ENCODE measurements around the gene CFAP77.

The CFAP77 gene

DNA sequence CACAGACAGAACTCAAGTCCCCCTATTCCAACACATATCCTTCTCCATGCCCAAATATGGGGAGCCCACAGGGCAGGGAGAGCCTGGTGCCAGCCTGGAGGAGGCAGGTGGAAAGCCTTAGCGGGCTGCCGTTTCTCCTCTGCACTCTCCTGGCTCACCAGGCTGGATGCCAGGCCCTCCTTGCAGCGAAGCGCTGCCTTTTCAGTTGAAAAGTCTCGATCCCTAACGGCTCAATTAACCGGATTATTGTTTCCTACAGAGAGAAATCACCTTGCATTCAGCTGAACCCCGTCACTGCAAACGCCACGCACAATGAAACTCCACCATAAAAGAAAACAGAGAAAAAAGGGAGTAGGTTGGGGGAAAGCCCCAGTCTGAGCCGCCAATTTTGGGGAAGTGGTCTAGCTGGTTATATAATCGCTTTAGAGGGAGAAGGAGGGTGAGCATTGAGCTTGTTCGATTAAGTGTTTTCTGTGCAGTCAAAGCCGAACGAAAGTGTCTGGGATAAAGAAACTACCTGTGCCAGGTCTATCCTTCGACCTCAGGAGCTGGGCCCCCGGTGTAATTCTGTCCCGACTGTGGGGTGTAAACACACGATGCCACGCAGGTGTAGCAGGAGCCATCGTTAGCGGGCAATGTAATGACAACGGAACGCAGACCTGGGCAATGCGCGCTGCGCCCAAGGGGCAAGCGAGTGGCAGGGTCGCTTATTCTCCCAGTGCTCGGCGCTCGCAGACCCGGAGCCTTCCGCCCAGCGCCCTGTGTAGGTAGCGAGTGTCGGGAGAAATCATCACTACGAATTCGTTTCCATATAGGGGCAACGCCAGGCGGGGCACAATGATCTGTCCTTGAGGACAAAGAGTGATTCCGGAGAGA is 176.2 kb downstream of the CFAP77 start:
- no peak for DNase-seq

GRCh38 chr9:132586830-132587591 is 177.0 kb downstream of the CFAP77 start:
- no peak for DNase-seq

- DNase-seq = no peak
Observed at GRCh38 chr9:132587592-132587955, 177.6 kb downstream of the CFAP77 start.

GRCh38 chr9:132588098-132588497 is 178.1 kb downstream of the CFAP77 start:
- no peak for DNase-seq

GRCh38 chr9:132588501-132589147 is 178.6 kb downstream of the CFAP77 start:
- DNase-seq = no peak

- no peak for DNase-seq
Observed at GRCh38 chr9:132589148-132590036, 179.4 kb downstream of the CFAP77 start.

GRCh38 chr9:132590037-132590317 is 180.0 kb downstream of the CFAP77 start:
- no peak for DNase-seq

DNA sequence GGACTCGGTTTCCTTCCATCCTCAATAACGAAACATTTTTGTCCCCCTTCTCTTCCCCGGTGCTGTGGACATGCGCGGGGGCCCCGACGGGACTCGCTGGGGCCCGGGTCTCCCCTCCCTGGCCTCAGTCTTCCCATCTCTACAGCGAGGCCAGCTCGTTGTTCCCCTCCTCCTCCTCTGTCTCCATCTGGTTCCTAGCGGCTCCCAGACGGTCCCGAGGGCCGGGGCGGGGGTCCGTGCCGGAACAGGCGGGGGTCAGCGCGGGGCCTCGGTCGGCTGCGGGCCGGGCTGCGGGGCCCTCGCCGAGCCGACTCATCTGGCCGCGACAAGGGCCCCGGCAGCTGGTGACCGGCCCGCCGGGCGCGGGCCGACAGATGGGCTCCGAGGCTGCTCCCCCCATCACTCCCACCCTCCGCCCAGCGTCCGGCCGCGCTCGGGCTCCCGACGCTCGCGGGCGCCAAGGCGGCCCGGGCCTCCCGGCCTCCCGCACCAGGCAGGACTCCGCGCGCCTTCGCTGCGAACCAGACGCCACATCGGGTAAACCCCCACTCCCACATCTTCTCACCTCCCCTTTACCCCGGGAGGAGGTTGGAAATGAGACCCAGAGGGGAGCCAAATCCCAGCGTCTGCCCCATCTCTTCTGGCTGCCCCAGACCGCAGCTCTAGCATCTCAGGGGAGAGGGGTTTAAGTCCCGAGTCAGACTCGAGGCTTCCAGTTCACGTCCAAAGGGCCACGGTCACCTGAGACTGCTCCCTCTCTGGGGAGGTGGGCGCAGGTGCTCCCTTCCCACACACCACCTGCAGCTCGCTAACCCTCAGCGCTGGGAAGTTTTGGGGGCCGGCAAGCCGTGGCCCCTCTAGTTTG is 180.5 kb downstream of the CFAP77 start:
- DNase-seq = no peak

DNA sequence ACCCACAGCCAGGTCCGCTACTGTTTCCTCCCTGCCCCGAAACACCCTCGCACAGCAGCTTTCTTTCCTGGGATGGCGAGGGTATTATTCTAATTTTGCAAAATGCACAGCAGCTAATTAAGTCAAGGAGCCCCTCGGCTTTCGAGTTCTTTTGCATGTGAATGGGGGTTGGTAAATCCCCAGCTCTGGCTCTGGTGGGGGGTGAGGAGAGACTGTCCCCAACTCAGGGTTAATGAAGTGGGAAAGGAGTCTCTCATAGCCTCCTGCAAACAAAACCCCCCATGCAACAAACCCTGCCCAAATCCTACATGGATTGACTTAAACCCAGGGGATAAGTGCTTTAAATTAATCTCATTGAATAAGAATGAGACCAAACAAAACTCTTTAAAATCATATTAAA is 181.2 kb downstream of the CFAP77 start:
- no peak for DNase-seq

DNA sequence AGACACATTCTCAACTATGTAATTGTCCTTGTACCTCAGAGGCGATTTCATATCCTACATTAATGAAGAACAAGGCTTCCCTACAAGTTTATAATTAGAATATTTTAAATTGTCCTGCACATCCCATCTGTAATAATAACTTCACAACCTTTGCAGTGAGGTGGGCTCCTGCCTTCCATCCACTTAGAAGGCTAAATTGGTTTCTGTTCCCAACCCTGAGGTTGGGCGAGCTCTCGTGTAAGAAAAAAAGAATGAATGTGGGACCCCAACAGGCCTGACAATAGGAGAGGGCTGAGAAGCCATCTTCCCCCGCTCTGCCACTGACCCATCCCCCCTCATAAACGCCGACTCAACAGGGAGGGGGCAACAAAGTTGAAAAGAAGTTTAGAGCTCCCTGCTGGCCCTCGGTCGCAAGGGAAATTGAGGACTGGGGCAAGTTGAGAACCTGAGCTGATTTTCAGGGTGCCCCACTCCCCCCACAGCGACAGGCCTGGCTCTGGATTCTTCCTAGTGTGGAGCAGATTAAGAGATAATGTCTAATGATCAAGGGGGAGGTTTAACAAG is 181.8 kb downstream of the CFAP77 start:
- DNase-seq = no peak

DNA sequence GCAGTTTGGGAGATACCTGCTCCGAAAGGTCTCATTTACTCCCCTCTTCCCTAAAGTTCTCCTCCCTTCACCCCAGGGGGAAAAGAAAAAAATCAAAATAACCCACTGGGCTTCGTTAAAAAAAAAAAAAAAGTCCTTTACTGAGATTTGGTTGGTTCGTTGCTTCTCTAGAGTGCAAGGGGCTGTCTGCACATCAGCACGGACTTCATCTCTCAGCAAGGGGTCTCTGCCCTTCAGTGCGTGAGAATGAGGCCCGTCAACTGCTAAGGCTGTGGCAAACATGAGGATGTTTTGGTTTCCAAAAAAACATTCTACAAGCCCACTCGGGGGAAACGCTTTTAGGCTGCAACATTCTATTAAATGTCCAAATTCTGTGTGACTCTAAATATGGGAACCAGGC is 182.4 kb downstream of the CFAP77 start:
- no peak for DNase-seq

GRCh38 chr9:132594412-132594811 is 184.4 kb downstream of the CFAP77 start:
- DNase-seq = no peak

GRCh38 chr9:132595319-132595718 is 185.3 kb downstream of the CFAP77 start:
- no peak for DNase-seq

DNA sequence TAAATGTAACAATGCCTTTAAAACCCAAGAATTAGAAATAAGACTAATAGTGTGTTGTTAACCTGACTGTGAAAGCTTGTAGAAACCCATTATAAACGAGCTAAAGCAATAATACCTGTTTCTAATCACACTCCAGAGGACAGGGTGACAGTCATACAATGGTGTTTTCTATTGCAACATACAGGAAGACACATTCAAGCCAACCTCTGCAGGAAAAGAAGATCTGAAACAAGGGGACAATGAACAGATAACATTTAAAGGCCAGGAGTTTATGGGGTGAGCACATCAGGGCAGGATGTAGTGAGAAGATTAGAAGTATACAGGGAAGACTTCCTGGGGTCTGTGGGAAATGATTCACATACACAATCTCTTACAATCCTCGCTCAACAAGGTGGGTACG is 186.2 kb downstream of the CFAP77 start:
- DNase-seq = no peak

- DNase-seq = no peak
Observed at GRCh38 chr9:132597073-132597775, 187.2 kb downstream of the CFAP77 start.

GRCh38 chr9:132600326-132600984 is 190.4 kb downstream of the CFAP77 start:
- no peak for DNase-seq

DNA sequence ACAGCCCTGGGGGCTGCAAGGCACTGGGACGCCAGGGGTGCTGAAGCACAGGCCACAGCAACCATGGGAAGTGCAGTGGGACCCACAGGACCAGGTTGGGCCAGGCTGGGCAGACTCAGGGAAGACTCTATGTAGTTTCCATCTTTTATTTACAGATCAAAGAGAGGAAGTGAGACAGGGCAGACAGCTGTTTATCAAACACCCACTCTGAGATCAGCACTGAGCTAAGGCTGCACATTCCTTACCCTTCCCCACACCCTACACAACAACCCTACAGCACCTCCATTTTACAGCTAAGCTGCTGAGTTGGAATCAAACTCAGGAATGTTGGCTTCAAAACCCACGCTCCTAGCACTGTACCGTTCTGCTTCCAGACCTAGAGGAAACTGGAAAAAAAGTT is 192.2 kb downstream of the CFAP77 start:
- DNase-seq = no peak

- no peak for DNase-seq
Observed at GRCh38 chr9:132605387-132605786, 195.4 kb downstream of the CFAP77 start.

GRCh38 chr9:132606066-132606465 is 196.1 kb downstream of the CFAP77 start:
- DNase-seq = no peak

DNA sequence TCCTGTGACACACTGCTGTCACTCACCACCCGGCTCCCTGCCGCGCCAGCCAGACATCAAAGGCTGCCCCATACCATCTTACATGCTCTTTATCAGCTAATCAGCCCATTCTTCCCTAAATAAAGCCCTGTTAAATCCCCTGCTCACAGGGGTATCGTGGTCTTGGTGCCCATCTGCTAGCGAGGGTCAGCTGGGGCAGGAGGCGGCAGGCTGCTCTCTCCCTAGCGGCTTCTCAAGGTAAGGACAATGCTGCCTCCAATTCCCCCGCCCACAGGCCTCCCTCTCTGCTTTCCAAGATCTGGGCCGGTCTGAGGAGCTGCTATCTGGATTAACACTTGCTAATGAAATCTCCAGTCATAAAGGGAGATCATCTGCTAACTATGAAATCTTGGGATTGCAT is 199.2 kb downstream of the CFAP77 start:
- DNase-seq = no peak

Data from stimulated activated naive CD4-positive, alpha-beta T cell treated with Interleukin-2 at 50 U/mL for 16 hours (primary cell).